B cell (primary cell): ENCODE data around the gene PLEKHA8. TPM values are rescaled to one million over a fixed set of nuclear protein-coding genes. Genes with fewer than 3 reads are reported as not detected.

Experiments
- ATAC-seq: fragments of 200-7000 bp; cut with Tn5 transposase; one replicate; pipeline ENCODE4 v1.10.0; 2021; ENCODE audit warnings: low read depth, mild to moderate bottlenecking, moderate number of reproducible peaks, moderate library complexity
- CTCF ChIA-PET: fragments of 350-600 bp; sonication (Branson Sonifier 250); formaldehyde crosslinking; loops from one replicate; lab custom pipeline; 2021; ENCODE audit warnings: antibody characterized with exemption, inconsistent platforms; lab: Charles Lee
- POLR2A ChIA-PET: fragments of 350-600 bp; sonication (Branson Sonifier 250); formaldehyde crosslinking; loops from one replicate; lab custom pipeline; 2021; ENCODE audit warnings: antibody characterized with exemption; lab: Charles Lee
- DNase-seq: peaks from one replicate; pipeline ENCODE4 v3.0.0; 2013
- H2AFZ ChIP-seq: 2 replicates; pipeline ENCODE4 v1.6.1; 2012; ENCODE audit warnings: mild to moderate bottlenecking, low read depth, low read length; ENCODE audit not compliant: insufficient read depth, poor library complexity, severe bottlenecking
- H3K27ac ChIP-seq, 2 donors: 1 replicate in 1 of 2; 2 replicates in 1 of 2; pipeline ENCODE4 v1.5.1; 2012 to 2013; ENCODE audit warnings: low read length in 2 of 2, mild to moderate bottlenecking in 2 of 2, moderate library complexity in 1 of 2
- H3K27me3 ChIP-seq, 4 experiments: fragments of 200-600 bp in 1 of 4; sonication (generic) in 1 of 4; replicated peaks in 1 of 4; 1 replicate in 2 of 4; 2 replicates in 2 of 4; pipeline versions ENCODE4 v1.6.1 to v1.7.0; 2013 to 2016; ENCODE audit warnings: low read length in 3 of 4, mild to moderate bottlenecking in 2 of 4, mixed read lengths in 1 of 4, moderate library complexity in 1 of 4; ENCODE audit not compliant: insufficient read depth in 4 of 4, control insufficient read depth in 3 of 4; ENCODE audit errors: control extremely low read depth in 1 of 4
- H3K36me3 ChIP-seq, 2 experiments: replicated peaks in 1 of 2; 1 replicate in 1 of 2; 2 replicates in 1 of 2; pipeline versions ENCODE4 v1.6.1 to v1.7.1; 2013; ENCODE audit warnings: low read length in 1 of 2; ENCODE audit not compliant: insufficient read depth in 2 of 2, control insufficient read depth in 1 of 2; ENCODE audit errors: control extremely low read depth in 1 of 2, extremely low read depth in 1 of 2
- H3K4me1 ChIP-seq, 2 donors: fragments of 200-600 bp in 1 of 2; sonication (generic) in 1 of 2; 1 replicate in 1 of 2; 2 replicates in 1 of 2; pipeline versions ENCODE4 v1.5.1 to v1.6.1; 2013 to 2017; ENCODE audit warnings: low read length in 2 of 2; ENCODE audit not compliant: control insufficient read depth in 2 of 2, insufficient read depth in 2 of 2
- H3K4me2 ChIP-seq: replicated peaks from 2 replicates; pipeline ENCODE3; 2012; ENCODE audit warnings: mild to moderate bottlenecking, low read depth, low read length; ENCODE audit not compliant: poor library complexity, severe bottlenecking
- H3K4me3 ChIP-seq, 5 experiments: fragments of 200-600 bp in 1 of 5; sonication (generic) in 1 of 5; 1 replicate in 3 of 5; 2 replicates in 2 of 5; pipeline versions ENCODE4 v1.5.1 to v1.7.0; 2011 to 2016; ENCODE audit warnings: low read length in 4 of 5, mild to moderate bottlenecking in 4 of 5, low read depth in 2 of 5, control low read depth in 1 of 5, moderate library complexity in 1 of 5; ENCODE audit not compliant: insufficient read depth in 1 of 5; ENCODE audit errors: control extremely low read depth in 1 of 5, extremely low read depth in 1 of 5
- H3K79me2 ChIP-seq: fragments of 200-600 bp; sonication (generic); one replicate; pipeline ENCODE4 v1.6.0; 2016; ENCODE audit warnings: low read length; ENCODE audit not compliant: control insufficient read depth, insufficient read depth
- H3K9ac ChIP-seq: fragments of 200-600 bp; sonication (generic); 2 replicates; pipeline ENCODE4 v1.6.1; 2017; ENCODE audit warnings: mild to moderate bottlenecking, low read length, moderate library complexity
- H3K9me3 ChIP-seq, 3 donors: one replicate each; pipeline versions ENCODE4 v1.6.1 to v1.7.1; 2013; ENCODE audit warnings: low read length in 2 of 3; ENCODE audit not compliant: control insufficient read depth in 2 of 3, insufficient read depth in 1 of 3; ENCODE audit errors: control extremely low read depth in 1 of 3
- H4K20me1 ChIP-seq: 2 replicates; pipeline ENCODE4 v1.6.0; 2012; ENCODE audit warnings: mild to moderate bottlenecking, low read length; ENCODE audit not compliant: insufficient read depth, control insufficient read depth, poor library complexity, severe bottlenecking
- H3K27ac Mint-ChIP-seq: one replicate; pipeline ENCODE4 v1.8.0; 2021; ENCODE audit warnings: mixed read lengths
- H3K27me3 Mint-ChIP-seq: one replicate; pipeline ENCODE4 v1.8.0; 2021; ENCODE audit warnings: mixed read lengths
- H3K4me1 Mint-ChIP-seq: one replicate; pipeline ENCODE4 v1.8.0; 2021; ENCODE audit warnings: mixed read lengths
- H3K4me3 Mint-ChIP-seq: one replicate; pipeline ENCODE4 v1.8.0; 2021; ENCODE audit warnings: mixed read lengths
- H3K9me3 Mint-ChIP-seq: one replicate; pipeline ENCODE4 v1.8.0; 2022; ENCODE audit warnings: mixed read lengths; ENCODE audit not compliant: insufficient read depth
- CTCF ChIP-seq: fragments of 200-600 bp; IDR thresholded peaks from one replicate; pipeline ENCODE4 v1.8.0; 2022; ENCODE audit warnings: antibody characterized with exemption, mild to moderate bottlenecking
- EZH2 ChIP-seq: IDR thresholded peaks from 2 replicates; pipeline ENCODE4 v1.6.1; 2012; ENCODE audit warnings: borderline replicate concordance, low read depth, mild to moderate bottlenecking, moderate library complexity, low read length; ENCODE audit not compliant: insufficient read depth, poor library complexity, severe bottlenecking
- WGBS: methylation state at CpG from one replicate; pipeline ENCODE4 v1.1.5; 2013; ENCODE audit warnings: missing lambda C conversion rate; ENCODE audit not compliant: insufficient coverage; 5-methylcytosine and 5-hydroxymethylcytosine counted together
- intact Hi-C: fragments of 100-400 bp; cut with micrococcal nuclease; formaldehyde crosslinking; loops from one replicate; pipeline ENCODE4 v1.10.0; 2022
- polyA plus RNA-seq: library from polyadenylated mRNA; depleted of rRNA; stranded (reverse); fragments of >200 nt; gene quantifications from 2 replicates; pipeline ENCODE4 v1.2.3, GENCODE V29; 2012
- total RNA-seq, 2 donors: library from RNA; stranded (reverse); fragments of 120-200 nt in 1 of 2; gene quantifications; 1 replicate in 1 of 2; 2 replicates in 1 of 2; pipeline versions ENCODE4 v1.2.3 to v1.2.4, GENCODE V29; 2013 to 2022

Gene PLEKHA8
- total and polyA plus RNA-seq, 2 donors (not counting 1 experiment from before 2014, with no cell fraction given), result 1.7 to 10.5 TPM

- no peak overlapping the region for H3K9ac ChIP-seq
- Mint-ChIP-seq H3K27me3 (no peaks in the 10 kb centered on the region), H3K4me1 (no peaks in the 10 kb centered on the region), H3K27ac (no peak overlapping the region), H3K9me3 (no peaks in the 10 kb centered on the region), H3K4me3 (no peak overlapping the region)
- peaks cover 1 to 15% of the 10 kb centered on the region in 2 experiments for H3K36me3 ChIP-seq
- TF ChIP-seq CTCF (no peak), EZH2 (no peak)
- intact Hi-C loops, result no loop called here
- H3K27ac ChIP-seq, result no peak overlapping the region
- ATAC-seq (no peak), DNase-seq (no peak)
- no peaks in the 10 kb centered on the region for H3K27me3 ChIP-seq
- no peaks in the 10 kb centered on the region for H4K20me1 ChIP-seq
- ChIA-PET POLR2A (no interaction called here), CTCF (no interaction called here)
- 100% methylated on average over 2 of the region's 2 CpGs for WGBS
- H3K4me1 ChIP-seq, result no peaks in the 10 kb centered on the region
- H3K4me3 ChIP-seq, result no peak overlapping the region
- H2AFZ ChIP-seq, result no peak overlapping the region
- H3K4me2 ChIP-seq, result no peak overlapping the region
- no peaks in the 10 kb centered on the region for H3K79me2 ChIP-seq
- H3K9me3 ChIP-seq, result no peaks in the 10 kb centered on the region
Observed at GRCh38 chr7:30047124-30047523, 18.9 kb downstream of the PLEKHA8 start.

- H3K4me1 Mint-ChIP-seq, result no peaks in the 10 kb centered on the region
- intact Hi-C loops, result no loop called here
- H3K9me3 Mint-ChIP-seq, result no peaks in the 10 kb centered on the region
- no peak overlapping the region for H3K27ac ChIP-seq
- no peak overlapping the region for H3K27ac Mint-ChIP-seq
- H2AFZ ChIP-seq, result no peak overlapping the region
- peaks cover 3 to 18% of the 10 kb centered on the region in 2 experiments for H3K36me3 ChIP-seq
- H3K27me3 Mint-ChIP-seq, result no peaks in the 10 kb centered on the region
- H3K4me2 ChIP-seq, result no peak overlapping the region
- no peak overlapping the region for H3K9ac ChIP-seq
- H3K4me1 ChIP-seq, result no peaks in the 10 kb centered on the region
- ChIA-PET CTCF (interaction anchor here (0.5 to 2.4 kb wide), 3 partner anchors 13 to 485 kb away, joined by 3 to 7 read pairs (median 3); no protein-coding TSS in a partner anchor), POLR2A (no interaction called here)
- no peak for TF ChIP-seq EZH2
- no peak for TF ChIP-seq CTCF
- H3K4me3 ChIP-seq, result no peak overlapping the region
- H4K20me1 ChIP-seq, result no peaks in the 10 kb centered on the region
- H3K4me3 Mint-ChIP-seq, result no peak overlapping the region
- H3K27me3 ChIP-seq, result no peaks in the 10 kb centered on the region
- H3K79me2 ChIP-seq, result no peaks in the 10 kb centered on the region
- H3K9me3 ChIP-seq, result no peaks in the 10 kb centered on the region
- ATAC-seq (no peak), DNase-seq (no peak)
- WGBS, result no CpG with 5 or more reads among the region's 2 CpGs
Observed at GRCh38 chr7:30048582-30048981, 20.4 kb downstream of the PLEKHA8 start.
